Keratinocyte (primary cell): ENCODE results near the gene CD86.

Experiments used
- CTCF ChIP-seq, 3 experiments: IDR thresholded peaks in 1 of 3; conservative IDR thresholded peaks in 1 of 3; optimal IDR thresholded peaks in 1 of 3; 2 replicates in 2 of 3; 3 replicates in 1 of 3; pipeline versions ENCODE3 to v1.5.1; 2011; ENCODE audit warnings: low read length in 3 of 3, mild to moderate bottlenecking in 3 of 3, moderate library complexity in 2 of 3, control low read depth in 1 of 3, inconsistent platforms in 1 of 3; ENCODE audit not compliant: insufficient read depth in 2 of 3; ENCODE audit errors: extremely low read depth in 1 of 3
- EZH2 ChIP-seq: IDR thresholded peaks from one replicate; pipeline ENCODE4 v1.6.1; 2012; ENCODE audit warnings: inconsistent platforms, mild to moderate bottlenecking, low read length, moderate library complexity

- TF ChIP-seq CTCF (optimal IDR thresholded peaks at IDR 0.05 in 1 of 3, IDR thresholded peaks at IDR 0.05 in 1 of 3, conservative IDR thresholded peaks at IDR 0.05 in 1 of 3; ENCODE audit: extremely low read depth in 1 of 3, insufficient read depth in 2 of 3, low read length in 3 of 3) (no peak), EZH2 (no peak)
These were observed 48.9 kb upstream of the CD86 start for GRCh38 chr3:122006267-122006666.
